ENCODE measurements around the gene CCNQ. TPM values are rescaled to one million over a fixed set of nuclear protein-coding genes. Genes with fewer than 3 reads are reported as not detected.

Gene CCNQ
- total RNA-seq, 6 experiments from 2014 or later: 25.7 to 31.9 (median 29.6) TPM

DNA sequence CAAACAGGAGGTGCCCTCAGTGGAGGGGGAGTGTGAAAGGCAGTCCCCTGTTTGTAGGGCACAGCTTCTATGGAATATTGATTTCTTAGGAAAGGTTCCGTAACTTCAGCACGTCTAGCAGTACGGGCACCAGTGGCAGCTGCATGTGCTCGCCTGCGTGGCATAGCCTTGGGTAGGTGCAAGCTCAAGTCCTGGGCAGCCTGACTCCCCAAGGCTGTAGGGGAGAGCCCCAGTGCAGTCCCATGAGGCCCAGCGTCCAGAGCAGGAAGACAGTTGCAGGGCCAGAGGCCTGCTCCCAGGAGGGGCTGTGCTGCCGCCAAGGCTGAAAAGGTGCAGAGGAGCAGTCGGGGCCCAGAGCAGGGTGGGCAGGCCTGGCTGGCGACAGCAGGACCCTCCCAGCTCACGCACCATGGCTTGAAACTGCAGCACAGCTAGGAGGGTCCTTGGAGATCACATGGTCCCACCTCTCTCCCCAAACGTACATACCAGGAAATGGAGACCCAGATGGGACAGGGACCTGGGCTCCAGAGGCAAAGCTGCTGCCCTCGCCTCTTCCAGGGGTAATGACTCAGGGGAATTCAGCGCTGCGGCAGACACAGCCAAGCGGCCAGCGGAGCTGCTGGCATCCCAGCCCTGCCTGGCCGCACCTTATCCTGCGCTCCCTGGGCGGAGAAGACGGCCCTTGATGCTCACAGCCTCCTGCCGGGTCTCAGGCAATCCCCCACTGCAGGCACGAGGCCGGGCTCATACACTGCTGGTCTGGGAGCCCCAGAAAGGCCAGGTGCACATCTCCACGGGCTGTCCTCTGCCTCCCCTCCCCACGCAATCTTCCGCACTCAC is 42.0 kb upstream of the CCNQ start:
- TF ChIP-seq, protein P1, sequence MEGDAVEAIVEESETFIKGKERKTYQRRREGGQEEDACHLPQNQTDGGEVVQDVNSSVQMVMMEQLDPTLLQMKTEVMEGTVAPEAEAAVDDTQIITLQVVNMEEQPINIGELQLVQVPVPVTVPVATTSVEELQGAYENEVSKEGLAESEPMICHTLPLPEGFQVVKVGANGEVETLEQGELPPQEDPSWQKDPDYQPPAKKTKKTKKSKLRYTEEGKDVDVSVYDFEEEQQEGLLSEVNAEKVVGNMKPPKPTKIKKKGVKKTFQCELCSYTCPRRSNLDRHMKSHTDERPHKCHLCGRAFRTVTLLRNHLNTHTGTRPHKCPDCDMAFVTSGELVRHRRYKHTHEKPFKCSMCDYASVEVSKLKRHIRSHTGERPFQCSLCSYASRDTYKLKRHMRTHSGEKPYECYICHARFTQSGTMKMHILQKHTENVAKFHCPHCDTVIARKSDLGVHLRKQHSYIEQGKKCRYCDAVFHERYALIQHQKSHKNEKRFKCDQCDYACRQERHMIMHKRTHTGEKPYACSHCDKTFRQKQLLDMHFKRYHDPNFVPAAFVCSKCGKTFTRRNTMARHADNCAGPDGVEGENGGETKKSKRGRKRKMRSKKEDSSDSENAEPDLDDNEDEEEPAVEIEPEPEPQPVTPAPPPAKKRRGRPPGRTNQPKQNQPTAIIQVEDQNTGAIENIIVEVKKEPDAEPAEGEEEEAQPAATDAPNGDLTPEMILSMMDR (IDR thresholded peaks at IDR 0.05): no peak
- peaks cover 12% of the 10 kb centered on the region for H3K27me3 Mint-ChIP-seq (ENCODE audit: insufficient read depth)
- H3K9me3 Mint-ChIP-seq: no peaks in the 10 kb centered on the region
- no peak overlapping the region for H3K27ac Mint-ChIP-seq
- DNase-seq: no peak
- H3K4me1 Mint-ChIP-seq (ENCODE audit: low read depth): no peaks in the 10 kb centered on the region
- no peak overlapping the region for H3K4me3 Mint-ChIP-seq
- no peaks in the 10 kb centered on the region for H3K36me3 Mint-ChIP-seq (ENCODE audit: low read depth)

DNA sequence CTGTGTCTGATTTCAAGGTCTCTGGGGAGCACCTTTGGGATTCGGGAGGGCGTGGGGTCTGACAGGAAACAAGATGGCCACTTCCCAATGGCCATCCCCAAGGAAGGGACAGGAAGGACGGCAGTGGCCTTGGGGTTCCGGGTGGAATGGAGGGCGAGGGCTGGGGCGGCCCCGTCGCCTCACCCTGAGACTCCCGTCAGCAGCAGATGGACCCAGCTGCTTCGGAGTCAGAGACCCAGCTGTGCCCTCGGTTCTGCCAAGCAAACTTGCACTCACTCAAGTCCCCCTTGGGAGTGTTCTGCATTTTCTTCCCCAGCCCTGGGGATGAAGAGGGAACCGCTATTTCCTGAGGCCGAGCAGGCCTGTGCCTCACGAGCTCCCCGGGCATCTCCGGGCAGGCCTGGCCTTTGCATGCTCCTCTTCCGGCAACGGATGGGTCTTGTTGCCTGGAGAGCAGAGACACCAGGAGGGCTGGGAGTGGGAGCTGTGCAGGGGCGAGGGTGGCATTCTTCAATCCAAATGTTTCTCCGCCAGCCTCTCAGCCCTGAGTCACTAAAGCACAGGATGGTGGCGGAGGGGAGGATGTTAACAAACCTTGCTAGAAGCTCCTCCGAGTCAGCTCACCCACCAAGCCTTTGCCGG is 41.2 kb upstream of the CCNQ start:
- Mint-ChIP-seq H3K27ac (no peak overlapping the region), H3K4me1 (ENCODE audit: low read depth) (no peaks in the 10 kb centered on the region), H3K9me3 (no peaks in the 10 kb centered on the region), H3K27me3 (ENCODE audit: insufficient read depth) (peaks cover 12% of the 10 kb centered on the region), H3K4me3 (no peak overlapping the region), H3K36me3 (ENCODE audit: low read depth) (no peaks in the 10 kb centered on the region)
- TF ChIP-seq, protein P1 (IDR thresholded peaks at IDR 0.05): no peak
- no peak for DNase-seq

DNA sequence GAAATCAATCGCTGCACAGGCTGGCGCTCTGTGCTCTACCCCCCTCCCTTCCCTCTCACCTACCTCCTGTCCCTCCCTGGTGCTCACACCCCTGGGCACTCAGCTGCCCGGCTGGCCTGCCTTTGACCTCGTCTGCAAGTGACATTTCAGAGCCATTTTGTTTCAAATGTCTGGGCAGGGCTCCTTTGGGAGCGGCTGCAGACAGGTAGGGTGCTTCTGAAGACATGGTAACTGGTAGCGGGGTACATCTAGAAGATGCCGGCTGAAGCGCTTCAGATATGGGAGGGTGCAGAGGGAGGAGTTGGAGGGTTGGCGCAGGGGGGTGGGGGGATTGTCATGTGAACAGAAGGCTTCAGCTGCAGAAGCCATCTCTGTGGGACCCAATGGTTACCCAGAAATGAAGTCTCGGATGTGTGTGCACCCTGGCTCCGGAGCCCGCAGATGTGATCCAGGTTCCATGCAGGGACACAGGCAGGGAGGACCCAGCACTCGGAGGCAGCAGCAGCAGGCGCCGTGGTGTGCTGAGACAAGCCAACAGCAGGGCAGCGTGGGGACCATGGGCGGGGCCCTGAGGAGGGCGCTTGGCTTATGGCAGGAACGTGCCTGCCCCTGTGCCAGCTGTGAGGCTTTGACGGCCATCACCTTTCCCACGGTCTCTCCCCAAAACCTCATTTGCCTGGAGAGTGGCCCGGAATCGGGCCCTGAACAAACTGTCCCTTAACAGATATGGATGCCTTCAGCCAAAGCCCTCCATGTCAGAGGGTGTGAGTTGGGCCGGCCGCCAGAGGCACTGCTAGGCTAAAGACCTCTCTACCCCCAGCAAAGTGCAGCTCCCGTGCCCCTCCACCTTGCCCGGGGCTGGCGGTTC is 40.5 kb upstream of the CCNQ start:
- Mint-ChIP-seq H3K4me3 (no peak overlapping the region), H3K4me1 (ENCODE audit: low read depth) (no peaks in the 10 kb centered on the region), H3K27ac (no peak overlapping the region), H3K36me3 (ENCODE audit: low read depth) (no peaks in the 10 kb centered on the region), H3K27me3 (ENCODE audit: insufficient read depth) (peaks cover 17% of the 10 kb centered on the region), H3K9me3 (no peaks in the 10 kb centered on the region)
- TF ChIP-seq, protein P1 (IDR thresholded peaks at IDR 0.05): no peak
- DNase-seq: no peak

DNA sequence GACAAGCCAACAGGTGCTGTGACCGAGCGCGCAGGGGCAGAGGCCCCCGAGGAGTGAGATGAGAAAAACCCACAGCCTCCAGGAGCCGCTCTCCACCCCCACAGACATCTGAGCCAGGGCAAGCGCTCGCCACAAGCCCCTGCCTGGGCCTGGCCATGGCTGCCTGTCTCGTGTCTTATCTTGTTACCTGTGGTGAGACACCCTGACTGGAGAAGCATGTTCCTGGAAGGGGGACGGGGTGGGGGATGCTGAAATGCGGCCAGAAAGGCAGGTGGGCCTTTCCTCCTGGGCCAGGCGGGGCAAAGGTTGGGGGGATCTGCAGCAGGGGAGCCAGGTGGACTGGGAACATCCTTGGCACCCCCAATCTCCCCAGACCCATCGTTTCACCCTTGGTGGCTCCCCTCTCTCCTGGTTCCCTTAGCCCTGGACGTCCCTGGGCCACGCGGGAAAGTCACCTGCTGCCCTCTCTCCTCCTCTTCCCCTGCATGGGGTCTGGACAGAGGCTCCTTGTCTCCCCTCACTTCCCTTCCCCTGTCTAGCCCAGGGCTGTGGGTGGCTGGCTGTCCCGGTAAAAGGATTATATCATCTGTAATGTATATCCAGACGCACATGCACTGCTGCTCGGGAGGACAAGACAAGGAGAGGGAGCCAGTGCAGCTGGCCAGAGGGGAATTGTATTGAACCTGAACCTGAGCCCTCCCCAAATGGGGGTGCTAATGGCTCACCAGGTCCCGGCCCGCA is 39.7 kb upstream of the CCNQ start:
- Mint-ChIP-seq H3K9me3 (no peaks in the 10 kb centered on the region), H3K4me3 (no peak overlapping the region), H3K27me3 (ENCODE audit: insufficient read depth) (peaks cover 16% of the 10 kb centered on the region), H3K4me1 (ENCODE audit: low read depth) (no peaks in the 10 kb centered on the region), H3K27ac (no peak overlapping the region), H3K36me3 (ENCODE audit: low read depth) (no peaks in the 10 kb centered on the region)
- TF ChIP-seq, protein P1 (IDR thresholded peaks at IDR 0.05): no peak
- no peak for DNase-seq

DNA sequence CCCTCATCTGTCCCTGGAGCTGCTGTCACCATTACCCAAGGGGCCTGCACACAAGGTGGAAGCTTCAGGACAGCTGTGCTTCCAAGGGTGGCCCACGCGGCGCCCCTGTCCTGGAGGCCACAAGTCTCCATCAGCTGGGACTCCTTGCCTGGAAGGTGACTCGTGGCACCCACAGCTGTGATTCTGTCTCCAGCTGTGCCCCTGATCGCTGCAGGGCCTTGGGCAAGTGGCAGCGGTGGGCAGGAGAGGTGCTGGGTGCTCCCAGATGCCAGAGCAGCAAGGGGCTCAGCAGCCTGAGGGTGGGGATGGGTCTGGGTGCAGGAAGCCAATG is 39.1 kb upstream of the CCNQ start:
- Mint-ChIP-seq H3K4me3 (no peak overlapping the region), H3K27me3 (ENCODE audit: insufficient read depth) (peaks cover 16% of the 10 kb centered on the region), H3K4me1 (ENCODE audit: low read depth) (no peaks in the 10 kb centered on the region), H3K36me3 (ENCODE audit: low read depth) (no peaks in the 10 kb centered on the region), H3K27ac (no peak overlapping the region), H3K9me3 (no peaks in the 10 kb centered on the region)
- no peak for DNase-seq
- TF ChIP-seq, protein P1 (IDR thresholded peaks at IDR 0.05): no peak

Data from HFFc6 (cell line).